Dedifferentiated amniotic fluid mesenchymal stem cell (primary cell): ENCODE measurements around the gene RPL36A.

Experiments
- DNase-seq: peaks from one replicate; pipeline ENCODE4 v3.0.0-alpha.2; 2016; ENCODE audit errors: extremely low spot score

The RPL36A gene

GRCh38 chrX:101442085-101442484 is 51.3 kb downstream of the RPL36A start:
- no peak for DNase-seq
